Measurements from ENCODE around the gene LIG4.

LIG4 gene

DNA sequence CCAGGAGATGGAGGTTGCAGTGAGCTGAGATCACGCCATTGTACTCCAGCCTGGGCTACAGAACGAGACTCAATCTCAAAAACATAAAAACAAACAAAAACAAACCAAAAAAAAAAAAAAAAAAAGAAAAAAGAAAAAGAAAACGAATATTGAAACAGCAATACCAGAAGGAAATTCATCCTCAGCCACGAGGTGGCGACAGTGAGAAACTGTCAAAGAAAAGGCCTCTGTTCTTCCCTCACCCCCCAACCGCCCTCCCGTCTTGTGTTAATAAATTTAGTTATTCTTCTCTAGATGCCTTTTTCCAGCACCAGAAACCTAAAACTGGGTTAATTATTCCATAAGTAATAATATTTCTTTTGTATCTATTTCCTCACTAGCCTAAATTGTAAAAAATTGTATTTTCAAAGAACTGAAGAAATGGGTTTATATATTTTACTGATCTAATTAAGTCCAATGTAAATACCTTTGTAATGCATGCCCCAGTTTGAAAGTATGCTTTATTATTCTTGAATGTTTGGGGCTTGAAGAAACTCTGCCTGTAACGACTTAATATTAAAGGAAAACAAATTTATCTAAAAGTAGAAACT is 38.6 kb downstream of the LIG4 start:
- DNase-seq (ENCODE audit: low spot score in 2 of 2) (peak; percentile 62 to 66), ATAC-seq (ENCODE audit: low read depth) (peak; percentile 78)
- Mint-ChIP-seq H3K36me3 (no peaks in the 10 kb centered on the region), H3K4me3 (no peak overlapping the region), H3K9me3 (peaks cover 3% of the 10 kb centered on the region), H3K27ac (no peak overlapping the region), H3K4me1 (no peaks in the 10 kb centered on the region), H3K27me3 (no peaks in the 10 kb centered on the region)

- DNase-seq (ENCODE audit: low spot score in 2 of 2) (no peak), ATAC-seq (ENCODE audit: low read depth) (no peak)
- Mint-ChIP-seq H3K9me3 (peaks cover 8% of the 10 kb centered on the region), H3K27me3 (peaks cover 1% of the 10 kb centered on the region), H3K4me3 (no peak overlapping the region), H3K4me1 (no peaks in the 10 kb centered on the region), H3K36me3 (no peaks in the 10 kb centered on the region), H3K27ac (no peak overlapping the region)
Measured at GRCh38 chr13:108168929-108169328, 46.4 kb downstream of the LIG4 start.

DNA sequence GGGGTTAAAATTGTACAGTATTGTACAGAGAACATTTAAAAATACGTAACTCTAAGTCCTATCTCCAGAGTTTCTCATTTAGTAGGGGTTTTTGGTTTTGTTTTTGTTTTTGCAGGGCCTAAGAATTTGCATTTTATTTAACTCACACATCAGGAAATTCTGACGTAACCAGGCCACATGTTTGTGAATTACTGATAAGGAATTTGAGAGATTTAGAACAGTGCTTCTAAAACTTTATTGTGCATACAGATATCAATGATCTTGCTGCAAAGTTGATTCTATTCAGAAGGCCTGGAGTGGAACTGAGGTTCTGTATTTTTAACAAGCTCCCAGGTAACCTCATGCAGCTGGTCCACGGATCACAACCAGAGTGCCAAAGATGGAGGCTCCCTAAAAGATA is 49.3 kb downstream of the LIG4 start:
- no peak overlapping the region for H3K4me3 Mint-ChIP-seq
- no peak for DNase-seq (ENCODE audit: low spot score in 2 of 2)
- H3K27ac Mint-ChIP-seq, result no peak overlapping the region
- H3K27me3 Mint-ChIP-seq, result peaks cover 7% of the 10 kb centered on the region
- H3K36me3 Mint-ChIP-seq, result no peaks in the 10 kb centered on the region
- H3K9me3 Mint-ChIP-seq, result peaks cover 3% of the 10 kb centered on the region
- ATAC-seq (ENCODE audit: low read depth), result no peak
- H3K4me1 Mint-ChIP-seq, result no peaks in the 10 kb centered on the region

DNA sequence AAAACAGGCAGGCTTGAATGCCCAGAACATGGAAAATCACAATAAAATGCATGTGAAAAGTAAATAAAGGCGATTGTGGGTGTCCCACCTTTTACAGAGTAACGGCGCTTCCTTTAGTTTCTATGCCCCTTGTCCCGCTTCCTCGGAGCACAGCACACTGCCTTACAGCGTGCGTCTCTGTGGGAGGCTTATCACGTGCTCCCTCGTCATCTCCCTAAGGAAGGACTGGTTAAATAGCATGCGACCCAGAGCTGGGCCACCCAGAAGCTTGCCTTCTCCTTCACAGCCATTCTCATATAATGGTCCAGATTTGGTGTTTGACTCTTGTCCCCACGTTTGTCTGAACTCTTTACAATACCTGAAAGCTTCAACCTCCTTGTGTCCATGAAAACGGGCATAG is 56.6 kb downstream of the LIG4 start:
- no peaks in the 10 kb centered on the region for H3K4me1 Mint-ChIP-seq
- H3K27ac Mint-ChIP-seq, result no peak overlapping the region
- H3K36me3 Mint-ChIP-seq, result no peaks in the 10 kb centered on the region
- ATAC-seq (ENCODE audit: low read depth) (no peak), DNase-seq (ENCODE audit: low spot score in 2 of 2) (no peak)
- H3K9me3 Mint-ChIP-seq, result no peaks in the 10 kb centered on the region
- peaks cover 12% of the 10 kb centered on the region for H3K27me3 Mint-ChIP-seq
- no peak overlapping the region for H3K4me3 Mint-ChIP-seq
